Body of pancreas (tissue), 4 donors: ENCODE data around the gene REXO4.

Experiments
- CTCF ChIP-seq, 7 experiments: fragments of 450-650 bp in 4 of 7; fragments of 200-600 bp in 3 of 7; sonication (generic) in 3 of 7; IDR thresholded peaks; one replicate each; pipeline ENCODE4 v1.5.1; 2016 to 2019; ENCODE audit warnings: antibody characterized with exemption in 7 of 7
- POLR2A ChIP-seq, 3 donors: fragments of 450-650 bp; IDR thresholded peaks; one replicate each; pipeline ENCODE4 v1.6.1; 2016; ENCODE audit warnings: antibody characterized with exemption in 3 of 3, mild to moderate bottlenecking in 2 of 3

- no peak for TF ChIP-seq CTCF (IDR thresholded peaks at IDR 0.05)
- TF ChIP-seq POLR2A (IDR thresholded peaks at IDR 0.05), result no peak
These were observed 28.2 kb downstream of the REXO4 start for GRCh38 chr9:133389562-133389961.
